ENCODE results near the gene KIAA1328.
A peak's percentile ranks its signal among the peaks of the same experiment; 100 is the strongest.

The KIAA1328 gene

GRCh38 chr18:36963464-36963863 lies 134.5 kb downstream of the KIAA1328 start:
- no peak for DNase-seq

- DNase-seq, result no peak
Observed at GRCh38 chr18:36974686-36975085, 145.8 kb downstream of the KIAA1328 start.

- DNase-seq, result no peak
Observed at GRCh38 chr18:36977121-36977520, 148.2 kb downstream of the KIAA1328 start.

GRCh38 chr18:36993068-36993467 lies 164.1 kb downstream of the KIAA1328 start:
- DNase-seq, result no peak

GRCh38 chr18:37006742-37007141 lies 177.8 kb downstream of the KIAA1328 start:
- no peak for DNase-seq

GRCh38 chr18:37012452-37012851 lies 183.5 kb downstream of the KIAA1328 start:
- no peak for DNase-seq

- peak; percentile 21 for DNase-seq
Observed at GRCh38 chr18:37019157-37019827, 190.4 kb downstream of the KIAA1328 start.

- no peak for DNase-seq
Observed at GRCh38 chr18:37033419-37033818, 204.5 kb downstream of the KIAA1328 start.

GRCh38 chr18:37042381-37042780 lies 213.5 kb downstream of the KIAA1328 start:
- no peak for DNase-seq

- no peak for DNase-seq
Observed at GRCh38 chr18:37055137-37055802, 226.3 kb downstream of the KIAA1328 start.

- no peak for DNase-seq
Observed at GRCh38 chr18:37064187-37064586, 235.3 kb downstream of the KIAA1328 start.

GRCh38 chr18:37065254-37065653 lies 236.3 kb downstream of the KIAA1328 start:
- DNase-seq, result no peak

GRCh38 chr18:37084912-37085311 lies 256.0 kb downstream of the KIAA1328 start:
- no peak for DNase-seq

- DNase-seq, result no peak
Observed at GRCh38 chr18:37085362-37085761, 256.4 kb downstream of the KIAA1328 start.

GRCh38 chr18:37107748-37108522 lies 279.0 kb downstream of the KIAA1328 start:
- DNase-seq, result no peak

- no peak for DNase-seq
Observed at GRCh38 chr18:37122877-37123276, 293.9 kb downstream of the KIAA1328 start.

- DNase-seq, result no peak
Observed at GRCh38 chr18:37124516-37124915, 295.6 kb downstream of the KIAA1328 start.

- DNase-seq, result no peak
Observed at GRCh38 chr18:37135177-37135576, 306.2 kb downstream of the KIAA1328 start.

- no peak for DNase-seq
Observed at GRCh38 chr18:37138456-37138855, 309.5 kb downstream of the KIAA1328 start.

GRCh38 chr18:37139876-37140275 lies 310.9 kb downstream of the KIAA1328 start:
- DNase-seq, result no peak

GRCh38 chr18:37144921-37145320 lies 316.0 kb downstream of the KIAA1328 start:
- no peak for DNase-seq

- DNase-seq, result no peak
Observed at GRCh38 chr18:37156330-37156942, 327.5 kb downstream of the KIAA1328 start.

- no peak for DNase-seq
Observed at GRCh38 chr18:37160038-37160820, 331.3 kb downstream of the KIAA1328 start.
